ENCODE results near the gene PPP2R5C. TPM values are rescaled to one million over a fixed set of nuclear protein-coding genes. Genes with fewer than 3 reads are reported as not detected.
A peak's percentile ranks its signal among the peaks of the same experiment; 100 is the strongest.

PPP2R5C gene
- total RNA-seq, 2 donors from 2014 or later: 516 to 530 TPM

DNA sequence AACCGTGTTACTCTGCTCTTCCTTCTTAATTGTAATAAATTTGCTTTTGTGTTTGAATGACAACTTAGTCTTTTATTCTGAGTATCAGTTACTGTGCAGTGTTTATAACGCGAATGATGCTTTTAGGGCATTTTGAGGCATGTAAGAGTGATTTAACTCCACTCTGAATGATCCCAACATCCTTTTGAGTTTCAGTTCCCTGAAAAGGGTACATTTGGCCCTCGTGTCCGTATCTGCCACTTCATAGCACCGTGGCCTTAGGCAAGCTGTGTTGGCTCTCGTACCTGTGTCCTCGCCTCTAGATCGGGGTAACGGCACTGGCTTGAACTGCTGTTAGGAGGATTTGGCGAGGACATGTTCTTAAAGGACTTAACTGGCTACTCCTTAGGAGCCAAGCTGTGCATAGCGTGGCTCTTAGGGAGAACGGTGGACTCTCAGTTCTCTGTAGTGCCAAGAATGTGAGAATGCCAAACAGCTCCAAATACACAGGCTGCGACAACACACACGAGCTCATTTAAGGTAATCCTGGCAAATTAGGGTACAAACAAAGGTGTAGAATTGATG is 92.0 kb downstream of the PPP2R5C start:
- no peak for DNase-seq

DNA sequence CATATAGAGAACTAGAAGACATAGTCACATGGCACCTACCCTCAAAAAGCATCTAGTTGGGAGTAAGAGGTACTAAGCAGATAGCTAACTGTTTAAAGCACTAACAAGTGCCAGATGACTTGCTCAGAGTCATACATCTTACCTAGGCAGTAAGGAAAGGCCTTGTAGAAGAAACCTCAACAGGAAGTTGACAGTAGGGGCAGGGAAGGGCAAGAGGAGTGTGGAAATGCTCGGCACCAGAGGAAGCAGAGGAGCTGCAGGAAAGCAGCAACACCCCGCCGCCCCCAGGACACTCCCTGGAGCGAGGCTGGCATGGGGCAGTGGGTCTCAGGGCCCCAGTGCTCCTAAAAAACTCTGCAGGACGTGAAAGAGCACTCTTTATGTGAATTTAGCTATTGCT is 92.9 kb downstream of the PPP2R5C start:
- H3K9me3 ChIP-seq (ENCODE audit: control insufficient read depth, low read length, poor library complexity, severe bottlenecking): no peaks in the 10 kb centered on the region
- peaks cover 6% of the 10 kb centered on the region for H3K36me3 Mint-ChIP-seq (ENCODE audit: low read depth)
- H3K27ac Mint-ChIP-seq: peak overlapping the region; percentile 95
- ATAC-seq (peak; percentile 70), DNase-seq (no peak)
- H3K27me3 Mint-ChIP-seq: no peaks in the 10 kb centered on the region
- peak overlapping the region; percentile 83 for H3K4me3 Mint-ChIP-seq
- peaks cover 70% of the 10 kb centered on the region for H3K4me1 Mint-ChIP-seq

More for the DNA sequence above, 92.0 kb downstream of the PPP2R5C start:
- no peaks in the 10 kb centered on the region for H3K9me3 ChIP-seq (ENCODE audit: control insufficient read depth, low read length, poor library complexity, severe bottlenecking)
- Mint-ChIP-seq H3K27me3 (no peaks in the 10 kb centered on the region), H3K27ac (peak overlapping the region; percentile 95), H3K4me1 (peaks cover 68% of the 10 kb centered on the region), H3K4me3 (peak overlapping the region; percentile 83), H3K36me3 (ENCODE audit: low read depth) (peaks cover 2% of the 10 kb centered on the region)
- no peak for ATAC-seq

- H3K9me3 ChIP-seq (ENCODE audit: control insufficient read depth, low read length, poor library complexity, severe bottlenecking): no peaks in the 10 kb centered on the region
- no peak overlapping the region for H3K4me3 Mint-ChIP-seq
- ATAC-seq (no peak), DNase-seq (no peak)
- peak overlapping the region; percentile 95 for H3K27ac Mint-ChIP-seq
- H3K4me1 Mint-ChIP-seq: peaks cover 67% of the 10 kb centered on the region
- no peaks in the 10 kb centered on the region for H3K27me3 Mint-ChIP-seq
- peaks cover 6% of the 10 kb centered on the region for H3K36me3 Mint-ChIP-seq (ENCODE audit: low read depth)
Observed at GRCh38 chr14:101855958-101856357, 94.4 kb downstream of the PPP2R5C start.

- peak overlapping the region; percentile 95 for H3K27ac Mint-ChIP-seq
- no peaks in the 10 kb centered on the region for H3K9me3 ChIP-seq (ENCODE audit: control insufficient read depth, low read length, poor library complexity, severe bottlenecking)
- no peak for DNase-seq
- H3K4me3 Mint-ChIP-seq: no peak overlapping the region
- H3K4me1 Mint-ChIP-seq: peaks cover 61% of the 10 kb centered on the region
- no peak for ATAC-seq
- peaks cover 6% of the 10 kb centered on the region for H3K36me3 Mint-ChIP-seq (ENCODE audit: low read depth)
- no peaks in the 10 kb centered on the region for H3K27me3 Mint-ChIP-seq
Observed at GRCh38 chr14:101856536-101856935, 95.0 kb downstream of the PPP2R5C start.

- Mint-ChIP-seq H3K27me3 (no peaks in the 10 kb centered on the region), H3K4me3 (no peak overlapping the region), H3K27ac (peak overlapping the region; percentile 95), H3K36me3 (ENCODE audit: low read depth) (peaks cover 6% of the 10 kb centered on the region), H3K4me1 (peaks cover 56% of the 10 kb centered on the region)
- ATAC-seq: peak; percentile 31
- no peak for DNase-seq
- no peaks in the 10 kb centered on the region for H3K9me3 ChIP-seq (ENCODE audit: control insufficient read depth, low read length, poor library complexity, severe bottlenecking)
Observed at GRCh38 chr14:101857226-101857625, 95.7 kb downstream of the PPP2R5C start.

GRCh38 chr14:101858791-101859537 is 97.5 kb downstream of the PPP2R5C start:
- ATAC-seq (peak; percentile 52), DNase-seq (no peak)
- Mint-ChIP-seq H3K27me3 (no peaks in the 10 kb centered on the region), H3K4me1 (peaks cover 47% of the 10 kb centered on the region), H3K27ac (peak overlapping the region; percentile 95), H3K36me3 (ENCODE audit: low read depth) (peaks cover 6% of the 10 kb centered on the region), H3K4me3 (peak overlapping the region; percentile 75)
- no peaks in the 10 kb centered on the region for H3K9me3 ChIP-seq (ENCODE audit: control insufficient read depth, low read length, poor library complexity, severe bottlenecking)

- no peak for DNase-seq
- H3K27me3 Mint-ChIP-seq: no peaks in the 10 kb centered on the region
- peaks cover 4% of the 10 kb centered on the region for H3K36me3 Mint-ChIP-seq (ENCODE audit: low read depth)
- no peaks in the 10 kb centered on the region for H3K9me3 ChIP-seq (ENCODE audit: control insufficient read depth, low read length, poor library complexity, severe bottlenecking)
- H3K4me1 Mint-ChIP-seq: peaks cover 44% of the 10 kb centered on the region
- peak overlapping the region; percentile 95 for H3K27ac Mint-ChIP-seq
- ATAC-seq: peak; percentile 59
- peak overlapping the region; percentile 75 for H3K4me3 Mint-ChIP-seq
Observed at GRCh38 chr14:101859538-101859902, 98.0 kb downstream of the PPP2R5C start.

DNA sequence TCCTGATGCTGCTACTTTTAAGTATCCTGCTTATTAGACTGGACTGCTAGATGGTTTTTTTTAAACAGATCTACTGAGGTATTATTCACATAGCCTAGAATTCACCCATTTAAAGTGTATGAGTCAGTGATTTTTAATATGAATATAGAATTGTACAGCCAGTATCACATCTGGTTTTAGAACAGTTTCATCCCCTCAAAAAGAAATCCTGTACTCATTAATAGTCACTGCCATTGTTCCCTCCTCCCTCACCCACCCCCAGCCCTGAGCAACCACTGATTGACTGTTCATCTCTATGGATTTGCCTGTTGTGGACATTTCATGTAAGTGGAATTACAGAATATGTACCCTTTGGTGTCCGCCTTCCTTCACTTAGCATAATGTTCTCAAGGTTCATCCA is 98.4 kb downstream of the PPP2R5C start:
- H3K9me3 ChIP-seq (ENCODE audit: control insufficient read depth, low read length, poor library complexity, severe bottlenecking): no peaks in the 10 kb centered on the region
- H3K27ac Mint-ChIP-seq: peak overlapping the region; percentile 95
- H3K4me3 Mint-ChIP-seq: peak overlapping the region; percentile 75
- ATAC-seq: no peak
- H3K4me1 Mint-ChIP-seq: peaks cover 46% of the 10 kb centered on the region
- H3K36me3 Mint-ChIP-seq (ENCODE audit: low read depth): peaks cover 7% of the 10 kb centered on the region
- H3K27me3 Mint-ChIP-seq: no peaks in the 10 kb centered on the region
- no peak for DNase-seq

GRCh38 chr14:101861464-101861863 is 100.0 kb downstream of the PPP2R5C start:
- ATAC-seq: no peak
- no peak for DNase-seq
- Mint-ChIP-seq H3K27me3 (no peaks in the 10 kb centered on the region), H3K36me3 (ENCODE audit: low read depth) (peaks cover 7% of the 10 kb centered on the region), H3K27ac (peak overlapping the region; percentile 37), H3K4me3 (no peak overlapping the region), H3K4me1 (peaks cover 38% of the 10 kb centered on the region)
- H3K9me3 ChIP-seq (ENCODE audit: control insufficient read depth, low read length, poor library complexity, severe bottlenecking): no peaks in the 10 kb centered on the region

DNA sequence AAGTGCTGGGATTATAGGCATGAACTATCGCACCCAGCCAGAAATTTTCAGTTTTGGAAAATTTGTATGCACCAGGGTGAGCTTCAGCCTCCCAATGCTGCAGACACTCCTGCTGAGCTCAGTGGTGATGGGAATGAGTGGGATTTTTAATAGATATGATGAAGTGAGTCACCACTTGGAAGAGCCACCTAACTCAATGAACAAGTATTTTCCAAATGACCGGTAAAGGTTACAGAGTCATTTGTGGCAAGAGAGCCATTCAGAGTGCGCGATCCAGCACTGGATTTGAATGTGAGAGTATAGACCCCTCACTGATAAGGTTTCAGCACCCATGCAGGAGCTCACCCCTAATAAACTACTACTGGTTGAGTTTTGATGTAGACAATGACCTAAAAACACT is 100.7 kb downstream of the PPP2R5C start:
- H3K9me3 ChIP-seq (ENCODE audit: control insufficient read depth, low read length, poor library complexity, severe bottlenecking): no peaks in the 10 kb centered on the region
- Mint-ChIP-seq H3K27me3 (no peaks in the 10 kb centered on the region), H3K4me1 (peaks cover 37% of the 10 kb centered on the region), H3K36me3 (ENCODE audit: low read depth) (peaks cover 7% of the 10 kb centered on the region), H3K27ac (peak overlapping the region; percentile 49), H3K4me3 (no peak overlapping the region)
- ATAC-seq: no peak
- DNase-seq: no peak

- Mint-ChIP-seq H3K27ac (peak overlapping the region; percentile 49), H3K4me1 (peaks cover 35% of the 10 kb centered on the region), H3K36me3 (ENCODE audit: low read depth) (peaks cover 7% of the 10 kb centered on the region), H3K4me3 (no peak overlapping the region), H3K27me3 (no peaks in the 10 kb centered on the region)
- no peaks in the 10 kb centered on the region for H3K9me3 ChIP-seq (ENCODE audit: control insufficient read depth, low read length, poor library complexity, severe bottlenecking)
- ATAC-seq (no peak), DNase-seq (no peak)
Observed at GRCh38 chr14:101862711-101863110, 101.2 kb downstream of the PPP2R5C start.

DNA sequence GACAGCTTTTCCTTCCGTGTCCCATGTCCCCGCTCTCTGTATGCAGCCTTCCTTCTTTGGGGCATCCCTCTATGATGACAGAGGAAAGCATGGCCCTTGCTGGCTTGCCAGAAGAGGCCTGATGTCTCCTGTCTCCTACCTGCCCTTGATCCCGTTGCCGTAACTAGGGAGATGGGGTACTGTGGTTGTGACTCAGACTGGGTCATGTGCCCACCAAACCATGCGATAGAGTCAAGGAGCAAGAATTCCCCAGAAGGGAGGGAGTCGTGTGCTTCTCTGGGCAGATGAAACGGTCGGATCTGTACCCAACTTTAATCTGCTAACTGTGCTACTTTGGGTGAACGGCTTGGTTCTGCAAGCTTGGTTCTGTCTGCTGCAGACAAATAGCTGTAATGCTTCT is 103.8 kb downstream of the PPP2R5C start:
- H3K4me3 Mint-ChIP-seq: no peak overlapping the region
- H3K9me3 ChIP-seq (ENCODE audit: control insufficient read depth, low read length, poor library complexity, severe bottlenecking): no peaks in the 10 kb centered on the region
- ATAC-seq: no peak
- peaks cover 35% of the 10 kb centered on the region for H3K4me1 Mint-ChIP-seq
- H3K36me3 Mint-ChIP-seq (ENCODE audit: low read depth): peaks cover 6% of the 10 kb centered on the region
- H3K27me3 Mint-ChIP-seq: no peaks in the 10 kb centered on the region
- H3K27ac Mint-ChIP-seq: peak overlapping the region; percentile 65
- no peak for DNase-seq

DNA sequence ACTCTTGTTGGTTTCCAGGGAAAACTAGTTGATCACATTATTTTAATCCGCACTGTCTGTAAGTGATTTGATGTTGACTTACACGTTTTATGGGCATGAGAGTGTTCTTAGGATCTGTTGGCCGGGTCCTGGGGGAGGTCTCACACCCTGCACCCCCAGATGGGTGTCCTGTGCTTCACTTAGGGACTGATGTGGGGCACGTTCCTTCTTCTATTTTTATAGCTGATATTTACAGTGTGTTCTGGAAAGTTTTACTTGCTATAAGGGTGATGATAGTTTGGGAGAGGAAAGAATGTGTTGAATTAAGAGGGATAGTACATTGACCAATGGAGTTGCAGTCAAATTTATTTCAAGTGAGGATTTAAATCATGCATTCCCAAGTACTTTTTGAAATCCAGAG is 106.3 kb downstream of the PPP2R5C start:
- H3K4me3 Mint-ChIP-seq: no peak overlapping the region
- H3K9me3 ChIP-seq (ENCODE audit: control insufficient read depth, low read length, poor library complexity, severe bottlenecking): no peaks in the 10 kb centered on the region
- DNase-seq (no peak), ATAC-seq (no peak)
- H3K27me3 Mint-ChIP-seq: no peaks in the 10 kb centered on the region
- H3K36me3 Mint-ChIP-seq (ENCODE audit: low read depth): peaks cover 11% of the 10 kb centered on the region
- peak overlapping the region; percentile 21 for H3K27ac Mint-ChIP-seq
- peaks cover 52% of the 10 kb centered on the region for H3K4me1 Mint-ChIP-seq

- H3K27me3 Mint-ChIP-seq: no peaks in the 10 kb centered on the region
- no peak for ATAC-seq
- peak overlapping the region; percentile 96 for H3K27ac Mint-ChIP-seq
- H3K36me3 Mint-ChIP-seq (ENCODE audit: low read depth): peaks cover 11% of the 10 kb centered on the region
- DNase-seq: no peak
- no peaks in the 10 kb centered on the region for H3K9me3 ChIP-seq (ENCODE audit: control insufficient read depth, low read length, poor library complexity, severe bottlenecking)
- H3K4me3 Mint-ChIP-seq: no peak overlapping the region
- peaks cover 62% of the 10 kb centered on the region for H3K4me1 Mint-ChIP-seq
Observed at GRCh38 chr14:101869217-101869616, 107.7 kb downstream of the PPP2R5C start.

All from T-helper 17 cell (primary cell).